Measurements from ENCODE around the gene ZNF277.

GRCh38 chr7:112195717-112196116 lies 10.8 kb upstream of the ZNF277 start:
- TF ChIP-seq ZNF274 (IDR thresholded peaks at IDR 0.05; ENCODE audit: low read length) (no peak), ZNF274 (tag by site-specific recombination; IDR thresholded peaks at IDR 0.05; ENCODE audit: borderline replicate concordance) (no peak), PBX3 (CRISPR knock-in tag; IDR thresholded peaks at IDR 0.05) (no peak), ZFP41 (tag by site-specific recombination; IDR thresholded peaks at IDR 0.05; ENCODE audit: borderline replicate concordance) (no peak), CTCF (tag by site-specific recombination; IDR thresholded peaks at IDR 0.05) (no peak), ZNF596 (tag by site-specific recombination; IDR thresholded peaks at IDR 0.05) (no peak), ZNF639 (tag by site-specific recombination; IDR thresholded peaks at IDR 0.05) (no peak), ZNF10 (tag by site-specific recombination; IDR thresholded peaks at IDR 0.05) (no peak), ZBTB11 (tag by site-specific recombination; conservative IDR thresholded peaks at IDR 0.05; ENCODE audit: low read depth) (no peak), YY1 (tag by site-specific recombination; IDR thresholded peaks at IDR 0.05) (no peak)
